OCI-LY3 (cell line): ENCODE data around the gene KIF11.

Source experiments
- CTCF ChIP-seq: fragments of 200-600, 300-600 bp; sonication (generic); IDR thresholded peaks from 2 replicates; pipeline ENCODE4 v1.5.1; 2014; ENCODE audit warnings: antibody characterized with exemption, low read length, low read depth
- EZH2phosphoT487 ChIP-seq: fragments of 200-600 bp; shearing (Covaris generic); IDR thresholded peaks from 2 replicates; pipeline ENCODE4 v1.6.1; 2018; ENCODE audit warnings: antibody characterized with exemption, mixed run types, low read depth

- TF ChIP-seq CTCF (no peak), EZH2phosphoT487 (no peak)
These were observed 109.5 kb downstream of the KIF11 start for GRCh38 chr10:92702301-92702916.
